Measurements from ENCODE around the gene XPO4. TPM values are rescaled to one million over a fixed set of nuclear protein-coding genes. Genes with fewer than 3 reads are reported as not detected.

The XPO4 gene
- total and polyA plus RNA-seq, 2 donors (not counting 1 experiment from before 2014, with no cell fraction given), result 10.5 to 17.2 TPM

DNA sequence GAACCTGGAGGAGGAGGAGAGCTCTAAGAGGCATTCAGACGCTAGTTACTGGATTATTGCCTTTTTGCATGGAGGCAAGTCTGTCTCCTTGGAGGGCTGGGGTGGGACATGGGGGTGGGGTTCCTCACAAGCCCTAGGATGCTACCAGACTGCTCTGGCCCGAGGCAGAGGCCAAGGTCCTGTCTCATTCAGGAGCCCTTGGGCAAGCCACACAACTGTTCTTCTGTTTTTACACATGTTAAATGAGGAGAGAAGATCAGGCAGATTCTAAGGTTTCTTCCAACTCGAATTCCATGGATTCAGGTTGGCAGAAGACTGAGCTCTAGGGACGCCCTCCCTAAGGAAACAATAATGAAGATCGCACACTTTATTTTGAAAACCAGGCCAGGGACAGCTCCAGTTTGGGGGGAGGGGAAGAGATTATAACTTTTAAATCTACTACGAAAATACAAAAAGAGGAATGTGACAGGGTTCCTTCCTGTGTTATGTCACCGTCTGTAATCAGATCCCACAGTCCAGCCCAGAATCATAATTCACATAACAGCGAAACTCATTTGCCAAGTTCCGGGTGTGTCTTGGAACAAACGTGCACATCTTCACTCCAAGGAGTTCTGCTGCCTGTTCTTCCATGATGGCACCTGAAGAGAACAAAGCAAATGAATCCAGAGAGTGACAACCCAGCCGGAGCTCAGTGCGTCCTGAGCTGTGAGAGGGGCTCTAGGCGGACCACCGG, 173.8 kb downstream of the XPO4 start:
- H2AFZ ChIP-seq (ENCODE audit: low read length), result no peak overlapping the region
- H3K4me1 ChIP-seq (ENCODE audit: control insufficient read depth, extremely low read depth, insufficient read depth, low read length), result no peaks in the 10 kb centered on the region
- TF ChIP-seq CTCF (conservative IDR thresholded peaks at IDR 0.05 in 1 of 2, IDR thresholded peaks at IDR 0.05 in 1 of 2; ENCODE audit: low read depth in 1 of 2, low read length in 2 of 2) (no peak), EZH2 (IDR thresholded peaks at IDR 0.05; ENCODE audit: low read length, missing control alignments) (no peak)
- H3K4me3 ChIP-seq (replicated peaks in 1 of 4; ENCODE audit: control extremely low read depth in 1 of 4, insufficient read depth in 1 of 4, low read depth in 3 of 4, low read length in 4 of 4), result no peak overlapping the region
- no peak overlapping the region for H3K4me2 ChIP-seq (ENCODE audit: extremely low read depth, insufficient read depth, low read length)
- no peak for DNase-seq (ENCODE audit: low read depth in 2 of 2)
- H3K27me3 ChIP-seq (ENCODE audit: control insufficient read depth, insufficient read depth, low read length), result no peaks in the 10 kb centered on the region
- no peak overlapping the region for H3K27ac ChIP-seq (ENCODE audit: insufficient read depth, low read length)
- no peaks in the 10 kb centered on the region for H3K36me3 ChIP-seq (ENCODE audit: control insufficient read depth, insufficient read depth, low read length)
- no peaks in the 10 kb centered on the region for H3K9me3 ChIP-seq (ENCODE audit: control insufficient read depth, insufficient read depth, low read depth, low read length)
- H3K9ac ChIP-seq (ENCODE audit: insufficient read depth, low read length), result no peak overlapping the region
- no peaks in the 10 kb centered on the region for H4K20me1 ChIP-seq (ENCODE audit: control insufficient read depth, extremely low read depth, insufficient read depth, low read length)
- H3K79me2 ChIP-seq (ENCODE audit: control insufficient read depth, insufficient read depth, low read length), result no peaks in the 10 kb centered on the region

GRCh38 chr13:20727856-20728255, 174.7 kb downstream of the XPO4 start:
- no peaks in the 10 kb centered on the region for H4K20me1 ChIP-seq (ENCODE audit: control insufficient read depth, extremely low read depth, insufficient read depth, low read length)
- no peaks in the 10 kb centered on the region for H3K9me3 ChIP-seq (ENCODE audit: control insufficient read depth, insufficient read depth, low read depth, low read length)
- H3K4me3 ChIP-seq (replicated peaks in 1 of 4; ENCODE audit: control extremely low read depth in 1 of 4, insufficient read depth in 1 of 4, low read depth in 3 of 4, low read length in 4 of 4), result no peak overlapping the region
- no peak for DNase-seq (ENCODE audit: low read depth in 2 of 2)
- no peak overlapping the region for H3K9ac ChIP-seq (ENCODE audit: insufficient read depth, low read length)
- no peaks in the 10 kb centered on the region for H3K79me2 ChIP-seq (ENCODE audit: control insufficient read depth, insufficient read depth, low read length)
- H3K27ac ChIP-seq (ENCODE audit: insufficient read depth, low read length), result no peak overlapping the region
- no peak overlapping the region for H3K4me2 ChIP-seq (ENCODE audit: extremely low read depth, insufficient read depth, low read length)
- no peaks in the 10 kb centered on the region for H3K27me3 ChIP-seq (ENCODE audit: control insufficient read depth, insufficient read depth, low read length)
- no peak for TF ChIP-seq EZH2 (IDR thresholded peaks at IDR 0.05; ENCODE audit: low read length, missing control alignments)
- TF ChIP-seq CTCF (conservative IDR thresholded peaks at IDR 0.05 in 1 of 2, IDR thresholded peaks at IDR 0.05 in 1 of 2; ENCODE audit: low read depth in 1 of 2, low read length in 2 of 2), result no peak
- H2AFZ ChIP-seq (ENCODE audit: low read length), result no peak overlapping the region
- H3K4me1 ChIP-seq (ENCODE audit: control insufficient read depth, extremely low read depth, insufficient read depth, low read length), result no peaks in the 10 kb centered on the region
- H3K36me3 ChIP-seq (ENCODE audit: control insufficient read depth, insufficient read depth, low read length), result no peaks in the 10 kb centered on the region

Other genes with a start within 250 kb of the XPO4 start
- 2.3 and 3.1 TPM in 2 replicates for gene IL17D, start 199.0 kb downstream of the XPO4 start, total RNA-seq
- gene IL17D, start 199.0 kb downstream of the XPO4 start, polyA plus RNA-seq, result 1.2 and 1.5 TPM in 2 replicates
- gene EEF1AKMT1, start 128.8 kb downstream of the XPO4 start, total RNA-seq, result 7.6 and 9.8 TPM in 2 replicates
- 17.7 and 18.0 TPM in 2 replicates for gene EEF1AKMT1, start 128.8 kb downstream of the XPO4 start, polyA plus RNA-seq
- 11.0 and 16.2 TPM in 2 replicates for gene LATS2, start 158.8 kb upstream of the XPO4 start, total RNA-seq
- gene LATS2, start 158.8 kb upstream of the XPO4 start, polyA plus RNA-seq, result 17.6 and 32.0 TPM in 2 replicates
- gene SAP18, start 237.4 kb upstream of the XPO4 start, total RNA-seq, result 48.5 and 76.8 TPM in 2 replicates
- 88.4 and 96.1 TPM in 2 replicates for gene SAP18, start 237.4 kb upstream of the XPO4 start, polyA plus RNA-seq